Coronary artery (tissue), 2 donors: ENCODE results near the gene NSG1.

Experiments used
- DNase-seq: peaks from one replicate; pipeline ENCODE4 v3.0.0-alpha.2; 2017; ENCODE audit warnings: low spot score
- H3K27ac ChIP-seq, 2 donors: fragments of 200-600 bp; sonication (generic); one replicate each; pipeline ENCODE4 v1.5.1; 2016 to 2019
- H3K4me3 ChIP-seq: fragments of 200-600 bp; sonication (generic); 2 replicates; pipeline ENCODE4 v1.5.1; 2016; ENCODE audit warnings: mild to moderate bottlenecking, moderate library complexity
- CTCF ChIP-seq: fragments of 200-600 bp; sonication (generic); IDR thresholded peaks from one replicate; pipeline ENCODE4 v1.5.1; 2019; ENCODE audit warnings: antibody characterized with exemption

The NSG1 gene

GRCh38 chr4:4374388-4375098 lies 12.4 kb upstream of the NSG1 start:
- no peak for TF ChIP-seq CTCF
- no peak overlapping the region for H3K27ac ChIP-seq
- no peak for DNase-seq
- no peak overlapping the region for H3K4me3 ChIP-seq

GRCh38 chr4:4376074-4376473 lies 10.8 kb upstream of the NSG1 start:
- TF ChIP-seq CTCF, result no peak

GRCh38 chr4:4377191-4377590 lies 9.7 kb upstream of the NSG1 start:
- Histone ChIP-seq H3K27ac (no peak overlapping the region), H3K4me3 (no peak overlapping the region)
- no peak for DNase-seq
- no peak for TF ChIP-seq CTCF

More at GRCh38 chr4:4376074-4376473, 10.8 kb upstream of the NSG1 start:
- Histone ChIP-seq H3K27ac (no peak overlapping the region), H3K4me3 (no peak overlapping the region)
- DNase-seq, result no peak

- Histone ChIP-seq H3K4me3 (no peak overlapping the region), H3K27ac (no peak overlapping the region)
- no peak for TF ChIP-seq CTCF
- DNase-seq, result no peak
These were observed 9.0 kb upstream of the NSG1 start for GRCh38 chr4:4377732-4378460.

GRCh38 chr4:4379540-4380087 lies 7.3 kb upstream of the NSG1 start:
- no peak for TF ChIP-seq CTCF
- H3K27ac ChIP-seq, result no peak overlapping the region
- no peak overlapping the region for H3K4me3 ChIP-seq
- DNase-seq, result no peak

GRCh38 chr4:4383085-4383484 lies 3.8 kb upstream of the NSG1 start:
- H3K27ac ChIP-seq, result no peak overlapping the region
- DNase-seq, result no peak
- TF ChIP-seq CTCF, result no peak
- no peak overlapping the region for H3K4me3 ChIP-seq
